Naive thymus-derived CD8-positive, alpha-beta T cell (primary cell): ENCODE data around the gene TTC28. TPM values are rescaled to one million over a fixed set of nuclear protein-coding genes. Genes with fewer than 3 reads are reported as not detected.
"Not testable (repeated sequence)": the region's sequence is repeated elsewhere in the genome, so short reads cannot be mapped to it uniquely, and the experiment has no call there.

ENCODE experiments used
- ATAC-seq, 2 donors: fragments of 150-1000 bp; cut with Tn5 transposase in 1 of 2; sonication (Bioruptor Pico), chemical (Tn5 transposase) in 1 of 2; 1 replicate in 1 of 2; 2 replicates in 1 of 2; pipeline ENCODE4 v1.10.0; 2021; ENCODE audit warnings: mild to moderate bottlenecking in 2 of 2, moderate library complexity in 2 of 2
- POLR2A ChIA-PET: fragments of 350-600 bp; sonication (Branson Sonifier 250); formaldehyde crosslinking; loops from one replicate; lab custom pipeline; 2021; ENCODE audit warnings: antibody characterized with exemption; lab: Charles Lee
- DNase-seq, 10 donors: peaks; one replicate each; pipeline versions ENCODE4 v3.0.0 to v3.0.0-alpha.2; 2020 to 2022
- H3K27ac Mint-ChIP-seq, 10 donors: one replicate each; pipeline ENCODE4 v1.8.0; 2020 to 2022; ENCODE audit warnings: mild to moderate bottlenecking in 10 of 10, mixed read lengths in 10 of 10, moderate library complexity in 4 of 10, inconsistent platforms in 1 of 10
- H3K27me3 Mint-ChIP-seq, 5 donors: one replicate each; pipeline ENCODE4 v1.8.0; 2021 to 2022; ENCODE audit warnings: mixed read lengths in 5 of 5
- H3K36me3 Mint-ChIP-seq, 3 donors: one replicate each; pipeline ENCODE4 v1.8.0; 2020 to 2022; ENCODE audit warnings: mixed read lengths in 3 of 3, mild to moderate bottlenecking in 2 of 3, inconsistent platforms in 1 of 3
- H3K4me1 Mint-ChIP-seq, 4 donors: one replicate each; pipeline ENCODE4 v1.8.0; 2021 to 2022; ENCODE audit warnings: mixed read lengths in 4 of 4
- H3K4me3 Mint-ChIP-seq, 10 donors: one replicate each; pipeline ENCODE4 v1.8.0; 2020 to 2022; ENCODE audit warnings: mild to moderate bottlenecking in 10 of 10, mixed read lengths in 10 of 10, moderate library complexity in 6 of 10, inconsistent platforms in 1 of 10
- H3K9me3 Mint-ChIP-seq, 9 donors: one replicate each; pipeline ENCODE4 v1.8.0; 2020 to 2022; ENCODE audit warnings: mixed read lengths in 9 of 9, mild to moderate bottlenecking in 3 of 9, inconsistent platforms in 1 of 9, moderate library complexity in 1 of 9
- polyA plus RNA-seq, 3 donors: library from polyadenylated mRNA; unstranded; fragments of 300-500 nt; fragmentation: Illumina TruSeq; gene quantifications; one replicate each; pipeline ENCODE4 v1.2.3, GENCODE V29; 2021
- total RNA-seq, 8 experiments: library from RNA in 2 of 8; stranded (reverse) in 2 of 8; gene quantifications; one replicate each; pipeline ENCODE4 v1.2.3 and lab custom pipeline; 2021 to 2026

TTC28 gene
- total and polyA plus RNA-seq, 5 experiments from 2014 or later: 0.44 to 6.4 (median 1.3) TPM

DNA sequence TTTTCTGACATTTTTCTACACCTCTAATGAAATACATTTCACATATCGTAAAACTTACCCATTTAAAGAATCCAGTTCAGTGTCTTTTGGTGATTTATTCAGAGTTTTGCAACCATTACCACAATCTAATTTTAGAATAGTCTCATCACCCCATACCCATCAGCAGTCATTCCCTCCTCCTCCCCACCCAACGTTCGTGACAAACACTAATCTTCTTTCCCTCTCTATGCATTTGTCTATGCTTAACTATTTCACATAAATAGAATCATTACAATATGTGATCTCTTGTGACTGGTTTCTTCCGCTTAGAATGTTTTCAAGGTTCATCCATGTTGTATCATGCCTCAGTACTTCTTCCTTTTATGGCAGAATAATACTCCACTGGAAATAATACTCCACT, 9.5 kb downstream of the TTC28 start:
- Mint-ChIP-seq H3K27ac (no peak overlapping the region), H3K4me1 (peaks cover 6 to 27% (median 24%) of the 10 kb centered on the region in 4 donors), H3K4me3 (no peak overlapping the region), H3K27me3 (peaks cover 17 to 44% (median 32%) of the 10 kb centered on the region in 5 donors), H3K9me3 (peaks cover 0 to 17% (median 3%) of the 10 kb centered on the region in 9 donors), H3K36me3 (peaks cover 0 to 4% (median 3%) of the 10 kb centered on the region in 3 donors)
- POLR2A ChIA-PET: no interaction called here
- DNase-seq (no peak), ATAC-seq (no peak)

DNA sequence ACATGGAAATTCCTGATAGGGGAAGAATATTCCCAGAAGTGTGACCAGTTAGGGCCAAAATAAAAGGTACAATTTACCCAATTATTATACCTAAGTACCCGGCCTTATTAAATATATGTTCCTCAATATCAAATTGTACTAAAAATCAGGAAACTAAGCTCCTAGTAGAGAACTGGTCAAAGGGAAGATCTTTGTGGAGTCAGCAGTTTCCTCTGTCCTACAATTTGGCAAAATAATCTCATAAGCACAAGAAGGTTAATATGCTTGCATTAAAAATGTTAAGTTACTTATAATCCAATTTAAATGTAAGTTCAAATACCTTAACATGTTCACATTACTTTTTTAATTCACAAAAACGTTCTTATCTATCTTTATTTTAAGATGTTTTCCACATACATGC, 10.3 kb downstream of the TTC28 start:
- Mint-ChIP-seq H3K27ac (no peak overlapping the region), H3K9me3 (peaks cover 0 to 17% (median 3%) of the 10 kb centered on the region in 9 donors), H3K4me1 (peaks cover 4 to 20% (median 17%) of the 10 kb centered on the region in 4 donors), H3K36me3 (peaks cover 0 to 4% (median 3%) of the 10 kb centered on the region in 3 donors), H3K4me3 (no peak overlapping the region), H3K27me3 (peaks cover 13 to 38% (median 26%) of the 10 kb centered on the region in 5 donors)
- ATAC-seq (no peak), DNase-seq (no peak)
- POLR2A ChIA-PET: no interaction called here

DNA sequence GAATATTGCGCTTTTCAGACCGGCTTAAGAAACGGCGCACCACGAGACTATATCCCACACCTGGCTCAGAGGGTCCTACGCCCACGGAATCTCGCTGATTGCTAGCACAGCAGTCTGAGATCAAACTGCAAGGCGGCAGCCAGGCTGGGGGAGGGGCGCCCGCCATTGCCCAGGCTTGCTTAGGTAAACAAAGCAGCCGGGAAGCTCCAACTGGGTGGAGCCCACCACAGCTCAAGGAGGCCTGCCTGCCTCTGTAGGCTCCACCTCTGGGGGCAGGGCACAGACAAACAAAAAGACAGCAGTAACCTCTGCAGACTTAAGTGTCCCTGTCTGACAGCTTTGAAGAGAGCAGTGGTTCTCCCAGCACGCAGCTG, 16.1 kb downstream of the TTC28 start:
- POLR2A ChIA-PET: interaction anchor here (0.6 kb wide), 1 partner anchor 562 kb away, joined by 3 read pairs; no protein-coding TSS in a partner anchor
- H3K27me3 Mint-ChIP-seq: peaks cover under 1 to 32% (median 14%) of the 10 kb centered on the region in 5 donors
- H3K9me3 Mint-ChIP-seq, DNase-seq, H3K27ac Mint-ChIP-seq, ATAC-seq, H3K4me1 Mint-ChIP-seq, H3K36me3 Mint-ChIP-seq, H3K4me3 Mint-ChIP-seq: not testable (repeated sequence)

DNA sequence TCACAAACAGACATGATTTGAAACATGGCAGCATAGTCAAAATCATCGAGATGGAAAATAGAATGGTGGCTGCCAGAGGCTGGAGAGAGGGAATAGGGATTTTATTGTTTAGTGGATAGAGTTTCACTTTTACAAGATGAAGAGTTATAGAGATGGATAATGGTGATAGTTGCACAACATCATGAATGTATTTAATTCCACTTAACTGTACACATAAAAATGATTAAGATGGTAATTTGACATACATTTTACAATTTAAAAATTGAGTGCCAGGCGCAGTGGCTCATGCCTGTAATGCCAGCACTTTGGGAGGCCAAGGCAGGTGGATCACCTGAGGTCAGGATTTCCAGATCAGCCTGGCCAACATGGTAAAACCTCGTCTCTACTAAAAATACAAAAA, 21.2 kb downstream of the TTC28 start:
- Mint-ChIP-seq H3K27me3 (peaks cover 20 to 59% (median 53%) of the 10 kb centered on the region in 5 donors), H3K27ac (no peak overlapping the region), H3K9me3 (peaks cover 0 to 10% (median 1%) of the 10 kb centered on the region in 9 donors), H3K4me1 (no peaks in the 10 kb centered on the region), H3K4me3 (no peak overlapping the region), H3K36me3 (no peaks in the 10 kb centered on the region)
- no peak for DNase-seq
- ATAC-seq: no peak
- POLR2A ChIA-PET: no interaction called here

DNA sequence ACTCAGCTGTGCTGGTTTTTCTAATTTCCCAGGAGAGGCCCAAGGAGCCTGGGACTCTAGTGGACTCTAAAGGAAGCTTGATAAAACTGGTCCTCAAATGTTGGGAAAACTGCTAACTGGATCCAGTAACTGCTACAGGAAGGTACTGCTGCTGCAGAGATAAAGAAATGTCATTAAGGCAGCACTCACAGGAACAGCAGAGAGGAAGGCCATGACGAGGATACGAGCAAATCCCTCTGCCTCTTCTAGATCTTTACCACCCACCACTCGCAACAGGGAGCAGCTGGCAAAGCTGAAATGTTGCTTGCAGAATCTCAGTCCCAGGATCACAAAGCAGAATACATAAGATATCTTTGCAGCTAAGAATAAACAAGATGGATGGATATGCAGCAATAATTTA, 23.5 kb downstream of the TTC28 start:
- Mint-ChIP-seq H3K27me3 (peaks cover 25 to 69% (median 55%) of the 10 kb centered on the region in 5 donors), H3K27ac (no peak overlapping the region), H3K9me3 (peaks cover 0 to 24% (median 5%) of the 10 kb centered on the region in 9 donors), H3K4me1 (no peaks in the 10 kb centered on the region), H3K4me3 (no peak overlapping the region), H3K36me3 (peaks cover 0 to 7% (median 0%) of the 10 kb centered on the region in 3 donors)
- DNase-seq: no peak
- POLR2A ChIA-PET: no interaction called here
- ATAC-seq: no peak

DNA sequence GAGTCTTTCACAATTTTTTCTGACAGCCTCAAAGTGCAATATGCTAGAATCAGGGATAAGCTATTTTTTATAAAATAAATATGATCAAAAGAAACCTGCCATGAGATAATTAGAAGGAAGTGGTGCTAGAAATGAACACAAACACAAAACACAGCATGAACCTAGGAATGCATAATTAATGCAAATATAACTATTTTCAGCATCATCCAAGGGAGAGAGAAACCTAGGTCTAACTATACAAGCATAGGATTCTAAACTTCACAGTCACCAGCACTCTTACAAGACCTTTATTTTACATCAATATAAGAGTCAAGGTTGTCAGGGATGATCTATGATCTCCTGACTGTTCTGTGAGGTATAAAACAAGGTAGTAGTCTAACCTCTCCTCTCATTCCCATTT, 29.2 kb downstream of the TTC28 start:
- ATAC-seq: no peak
- Mint-ChIP-seq H3K9me3 (peaks cover 0 to 26% (median 5%) of the 10 kb centered on the region in 9 donors), H3K27ac (no peak overlapping the region), H3K27me3 (peaks cover 38 to 89% (median 55%) of the 10 kb centered on the region in 5 donors), H3K4me3 (no peak overlapping the region), H3K4me1 (no peaks in the 10 kb centered on the region), H3K36me3 (peaks cover 0 to 7% (median 6%) of the 10 kb centered on the region in 3 donors)
- DNase-seq: no peak
- POLR2A ChIA-PET: no interaction called here

DNA sequence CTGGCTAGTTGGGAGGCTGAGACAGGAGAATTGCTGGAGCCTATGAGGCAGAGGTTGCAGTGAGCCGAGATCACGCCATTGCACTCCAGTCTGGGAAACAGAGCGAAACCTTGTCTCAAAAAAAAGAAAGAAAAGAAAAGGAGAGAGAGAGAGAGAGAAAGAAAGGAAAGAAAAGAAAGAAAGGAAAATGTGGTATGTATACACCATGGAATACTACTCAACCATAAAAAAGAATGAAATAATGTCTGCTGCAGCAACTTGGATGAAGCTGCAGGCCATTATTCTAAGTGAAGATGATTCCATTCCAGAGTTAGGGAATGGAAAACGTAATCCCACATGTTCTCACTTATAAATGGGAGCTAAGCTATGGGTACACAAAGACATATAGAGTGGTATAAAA, 30.8 kb downstream of the TTC28 start:
- no peak overlapping the region for H3K4me3 Mint-ChIP-seq
- ATAC-seq (no peak), DNase-seq (no peak)
- H3K36me3 Mint-ChIP-seq: peaks cover 0 to 7% (median 6%) of the 10 kb centered on the region in 3 donors
- POLR2A ChIA-PET: no interaction called here
- H3K27ac Mint-ChIP-seq: no peak overlapping the region
- H3K4me1 Mint-ChIP-seq: no peaks in the 10 kb centered on the region
- H3K27me3 Mint-ChIP-seq: peaks cover 32 to 75% (median 54%) of the 10 kb centered on the region in 5 donors
- H3K9me3 Mint-ChIP-seq: peaks cover 0 to 23% (median 5%) of the 10 kb centered on the region in 9 donors

DNA sequence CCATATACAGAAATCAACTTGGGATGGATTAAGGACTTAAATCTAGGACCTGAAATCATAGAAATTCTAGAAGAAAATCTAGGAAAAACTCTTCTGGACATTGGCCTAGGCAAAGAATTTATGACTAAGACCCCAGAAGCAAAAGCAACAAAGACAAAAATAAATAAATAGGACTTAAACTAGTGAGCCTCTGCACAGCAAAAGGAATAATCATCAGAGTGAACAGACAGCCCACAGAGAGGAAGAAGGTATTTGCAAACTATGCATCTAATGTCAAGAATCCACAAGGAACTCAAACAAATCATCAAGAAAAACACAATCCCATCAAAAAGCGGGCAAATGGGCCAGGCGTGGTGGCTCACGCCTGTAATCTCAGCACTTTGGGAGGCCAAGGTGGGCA, 32.4 kb downstream of the TTC28 start:
- Mint-ChIP-seq H3K4me1 (no peaks in the 10 kb centered on the region), H3K27me3 (peaks cover 29 to 67% (median 51%) of the 10 kb centered on the region in 5 donors), H3K27ac (no peak overlapping the region), H3K36me3 (peaks cover 0 to 6% (median 0%) of the 10 kb centered on the region in 3 donors), H3K4me3 (no peak overlapping the region), H3K9me3 (peaks cover 0 to 10% (median 0%) of the 10 kb centered on the region in 9 donors)
- POLR2A ChIA-PET: no interaction called here
- DNase-seq (no peak), ATAC-seq (no peak)

DNA sequence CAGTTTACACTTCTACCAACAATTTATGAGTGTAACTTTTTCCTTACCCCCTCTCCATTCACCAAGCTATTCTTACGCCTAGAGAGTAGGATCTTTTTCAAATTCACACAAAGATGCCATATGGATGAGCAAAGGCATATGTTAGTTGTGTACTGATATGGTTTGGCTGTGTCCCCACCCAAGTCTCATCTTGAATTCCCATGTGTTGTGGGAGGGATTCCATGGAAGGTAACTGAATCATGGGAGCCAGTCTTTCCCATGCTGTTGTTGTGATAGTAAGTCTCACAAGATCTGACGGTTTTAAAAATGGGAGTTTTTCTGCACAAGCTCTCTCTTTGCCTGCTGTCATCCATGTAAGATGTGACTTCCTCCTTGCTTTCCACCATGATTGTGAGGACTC, 40.3 kb downstream of the TTC28 start:
- no peak for DNase-seq
- H3K4me3 Mint-ChIP-seq: no peak overlapping the region
- H3K36me3 Mint-ChIP-seq: no peaks in the 10 kb centered on the region
- POLR2A ChIA-PET: no interaction called here
- no peaks in the 10 kb centered on the region for H3K9me3 Mint-ChIP-seq
- no peaks in the 10 kb centered on the region for H3K4me1 Mint-ChIP-seq
- H3K27ac Mint-ChIP-seq: no peak overlapping the region
- peaks cover 21 to 58% (median 48%) of the 10 kb centered on the region in 5 donors for H3K27me3 Mint-ChIP-seq
- ATAC-seq: no peak

DNA sequence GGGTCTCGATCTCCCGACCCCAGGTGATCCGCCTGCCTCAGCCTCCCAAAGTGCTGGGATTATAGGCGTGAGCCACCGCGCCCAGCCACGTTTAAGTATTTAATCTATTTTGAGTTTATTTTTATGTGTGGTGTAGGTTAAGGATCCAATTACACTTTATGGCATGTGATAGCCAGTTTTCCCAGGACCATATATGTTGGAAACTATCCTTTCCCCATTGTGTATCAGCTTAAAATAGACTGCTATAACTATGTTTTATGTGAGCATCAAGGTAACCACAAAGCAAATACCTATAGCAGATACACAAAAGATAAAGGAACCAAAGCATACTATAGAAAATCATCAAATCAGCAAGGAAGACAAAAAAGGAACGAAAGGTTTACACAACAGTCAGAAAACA, 42.4 kb downstream of the TTC28 start:
- Mint-ChIP-seq H3K36me3 (no peaks in the 10 kb centered on the region), H3K4me3 (no peak overlapping the region), H3K27ac (no peak overlapping the region), H3K27me3 (peaks cover 17 to 50% (median 42%) of the 10 kb centered on the region in 5 donors), H3K9me3 (no peaks in the 10 kb centered on the region), H3K4me1 (no peaks in the 10 kb centered on the region)
- ATAC-seq (no peak), DNase-seq (no peak)
- POLR2A ChIA-PET: no interaction called here

DNA sequence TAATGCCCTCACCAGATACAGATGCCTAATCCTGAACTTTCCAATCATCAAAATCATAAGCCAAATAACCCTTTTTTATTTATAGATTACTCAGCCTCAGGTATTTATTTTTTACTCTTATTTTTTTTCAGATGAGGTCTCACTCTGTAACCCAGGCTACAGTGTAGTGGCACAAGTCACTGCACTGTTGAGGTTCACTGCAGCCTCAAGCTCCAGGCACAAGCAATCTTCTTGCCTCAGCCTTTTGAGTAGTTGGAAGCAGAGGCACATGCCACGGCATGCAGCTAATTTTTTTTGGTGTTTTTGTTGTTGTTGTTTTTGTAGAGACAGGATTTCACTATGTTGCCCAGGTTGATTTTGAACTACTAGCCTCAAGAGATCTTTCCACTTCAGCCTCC, 49.5 kb downstream of the TTC28 start:
- DNase-seq (no peak), ATAC-seq (no peak)
- H3K9me3 Mint-ChIP-seq: no peaks in the 10 kb centered on the region
- H3K4me1 Mint-ChIP-seq: peaks cover 0 to 2% (median 0%) of the 10 kb centered on the region in 4 donors
- H3K36me3 Mint-ChIP-seq: no peaks in the 10 kb centered on the region
- POLR2A ChIA-PET: no interaction called here
- peaks cover 7 to 37% (median 27%) of the 10 kb centered on the region in 5 donors for H3K27me3 Mint-ChIP-seq
- no peak overlapping the region for H3K4me3 Mint-ChIP-seq
- H3K27ac Mint-ChIP-seq: no peak overlapping the region

DNA sequence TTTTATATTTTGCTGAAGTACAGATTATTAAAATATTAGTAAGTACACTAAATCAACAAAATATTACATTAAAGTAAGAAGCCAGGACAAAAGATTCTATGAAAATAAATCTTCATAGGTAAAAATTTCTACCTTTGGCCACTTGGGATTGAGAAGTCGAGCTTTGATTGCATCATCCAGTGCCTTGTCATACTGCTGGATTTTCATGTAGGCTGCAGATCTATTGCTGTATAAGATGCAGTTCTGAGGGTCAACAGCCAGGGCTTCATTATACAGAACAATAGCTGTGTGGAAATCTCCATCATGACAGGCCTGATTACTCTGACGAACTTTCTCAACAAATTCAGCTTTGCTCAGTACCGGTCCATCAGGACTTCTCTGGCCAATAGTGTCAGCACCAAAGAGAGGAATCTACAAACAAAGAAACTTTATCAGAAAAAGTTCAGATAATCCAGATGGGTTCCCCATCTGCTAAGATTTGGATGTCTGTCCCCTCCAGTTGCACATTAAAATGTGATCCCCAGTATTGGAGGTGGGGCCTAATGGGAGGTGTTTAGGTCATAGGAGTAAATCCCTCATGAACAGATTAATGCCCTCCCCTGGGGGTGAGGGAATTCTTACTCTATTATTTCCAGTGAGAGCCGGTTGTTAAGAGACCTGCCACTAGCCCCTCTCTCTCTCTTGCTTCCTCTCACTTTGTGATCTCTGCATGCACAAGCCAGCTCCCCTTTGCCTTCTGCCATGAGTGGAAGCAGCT, 50.0 kb downstream of the TTC28 start:
- H3K27ac Mint-ChIP-seq: no peak overlapping the region
- ATAC-seq (no peak), DNase-seq (no peak)
- H3K4me3 Mint-ChIP-seq: no peak overlapping the region
- peaks cover 0 to 2% (median 0%) of the 10 kb centered on the region in 4 donors for H3K4me1 Mint-ChIP-seq
- no peaks in the 10 kb centered on the region for H3K36me3 Mint-ChIP-seq
- no peaks in the 10 kb centered on the region for H3K9me3 Mint-ChIP-seq
- peaks cover 7 to 39% (median 27%) of the 10 kb centered on the region in 5 donors for H3K27me3 Mint-ChIP-seq
- POLR2A ChIA-PET: no interaction called here

DNA sequence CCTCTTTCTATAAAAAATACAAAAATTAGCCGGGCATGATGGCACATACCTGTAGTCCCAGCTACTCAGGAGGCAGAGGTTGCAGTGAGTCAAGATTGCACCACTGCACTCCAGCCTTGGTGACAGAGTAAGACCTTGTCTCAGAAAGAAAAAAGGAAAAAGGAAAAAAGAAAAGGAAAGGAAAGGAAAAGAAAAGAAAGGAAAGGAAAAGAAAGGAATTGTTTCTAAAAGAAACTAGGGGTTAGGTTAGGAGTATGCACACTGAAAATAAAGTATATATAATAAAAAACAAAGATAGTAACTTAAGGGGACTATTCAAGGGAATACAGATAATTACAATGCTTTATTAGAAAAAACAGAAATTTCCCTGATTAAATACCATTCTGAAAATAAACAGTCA, 50.9 kb downstream of the TTC28 start:
- Mint-ChIP-seq H3K27me3 (peaks cover 7 to 44% (median 24%) of the 10 kb centered on the region in 5 donors), H3K4me3 (no peak overlapping the region), H3K27ac (no peak overlapping the region), H3K9me3 (no peaks in the 10 kb centered on the region), H3K36me3 (no peaks in the 10 kb centered on the region), H3K4me1 (peaks cover 0 to 2% (median 0%) of the 10 kb centered on the region in 4 donors)
- POLR2A ChIA-PET: no interaction called here
- no peak for ATAC-seq
- no peak for DNase-seq
